ENCODE measurements around the gene LDLRAD2.

Gene LDLRAD2

GRCh38 chr1:21842606-21843162, 30.6 kb downstream of the LDLRAD2 start:
- DNase-seq (ENCODE audit: low read depth in 2 of 2) = no peak

GRCh38 chr1:21843208-21843607, 31.1 kb downstream of the LDLRAD2 start:
- DNase-seq (ENCODE audit: low read depth in 2 of 2) = no peak

GRCh38 chr1:21843996-21844395, 31.9 kb downstream of the LDLRAD2 start:
- no peak for DNase-seq (ENCODE audit: low read depth in 2 of 2)

GRCh38 chr1:21845646-21846641, 33.9 kb downstream of the LDLRAD2 start:
- no peak for DNase-seq (ENCODE audit: low read depth in 2 of 2)

- DNase-seq (ENCODE audit: low read depth in 2 of 2) = no peak
These were observed 35.4 kb downstream of the LDLRAD2 start for GRCh38 chr1:21847223-21848205.

GRCh38 chr1:21848524-21849174, 36.6 kb downstream of the LDLRAD2 start:
- DNase-seq (ENCODE audit: low read depth in 2 of 2) = no peak

- DNase-seq (ENCODE audit: low read depth in 2 of 2) = no peak
These were observed 38.0 kb downstream of the LDLRAD2 start for GRCh38 chr1:21849909-21850576.

GRCh38 chr1:21851430-21852250, 39.6 kb downstream of the LDLRAD2 start:
- no peak for DNase-seq (ENCODE audit: low read depth in 2 of 2)

- DNase-seq (ENCODE audit: low read depth in 2 of 2) = no peak
These were observed 40.4 kb downstream of the LDLRAD2 start for GRCh38 chr1:21852282-21853130.

- DNase-seq (ENCODE audit: low read depth in 2 of 2) = no peak
These were observed 41.0 kb downstream of the LDLRAD2 start for GRCh38 chr1:21853131-21853427.

- no peak for DNase-seq (ENCODE audit: low read depth in 2 of 2)
These were observed 42.2 kb downstream of the LDLRAD2 start for GRCh38 chr1:21854090-21854750.

GRCh38 chr1:21854751-21855131, 42.7 kb downstream of the LDLRAD2 start:
- no peak for DNase-seq (ENCODE audit: low read depth in 2 of 2)

GRCh38 chr1:21855257-21856096, 43.4 kb downstream of the LDLRAD2 start:
- DNase-seq (ENCODE audit: low read depth in 2 of 2) = no peak

- DNase-seq (ENCODE audit: low read depth in 2 of 2) = no peak
These were observed 45.2 kb downstream of the LDLRAD2 start for GRCh38 chr1:21857142-21857839.

- no peak for DNase-seq (ENCODE audit: low read depth in 2 of 2)
These were observed 46.0 kb downstream of the LDLRAD2 start for GRCh38 chr1:21857840-21858670.

GRCh38 chr1:21859669-21860179, 47.7 kb downstream of the LDLRAD2 start:
- DNase-seq (ENCODE audit: low read depth in 2 of 2) = no peak

Data from activated CD8-positive, alpha-beta memory T cell treated with anti-CD3 and anti-CD28 coated beads for 4 hours (primary cell).